Epithelial cell of prostate (primary cell): ENCODE measurements around the gene C11orf91.
"Not testable (repeated sequence)": the region's sequence is repeated elsewhere in the genome, so short reads cannot be mapped to it uniquely, and the experiment has no call there.

Experiments
- DNase-seq: peaks from one replicate; pipeline ENCODE4 v3.0.0-alpha.2; 2011; ENCODE audit warnings: low read depth, low spot score
- H3K27ac ChIP-seq: fragments of 450-650 bp; 2 replicates; pipeline ENCODE4 v1.5.1; 2017; ENCODE audit warnings: mild to moderate bottlenecking

C11orf91 gene

GRCh38 chr11:33678616-33679015 lies 22.0 kb downstream of the C11orf91 start:
- H3K27ac ChIP-seq, DNase-seq: not testable (repeated sequence)

GRCh38 chr11:33674035-33674814 lies 26.4 kb downstream of the C11orf91 start:
- no peak for DNase-seq
- H3K27ac ChIP-seq: no peak overlapping the region

GRCh38 chr11:33672273-33672672 lies 28.4 kb downstream of the C11orf91 start:
- H3K27ac ChIP-seq: no peak overlapping the region
- DNase-seq: no peak

- no peak for DNase-seq
- H3K27ac ChIP-seq: peak overlapping the region; percentile 14
Observed at GRCh38 chr11:33670250-33671011, 30.2 kb downstream of the C11orf91 start.

GRCh38 chr11:33669598-33670249 lies 30.9 kb downstream of the C11orf91 start:
- DNase-seq: no peak
- peak overlapping the region; percentile 14 for H3K27ac ChIP-seq

GRCh38 chr11:33668951-33669596 lies 31.6 kb downstream of the C11orf91 start:
- DNase-seq: no peak
- no peak overlapping the region for H3K27ac ChIP-seq

- no peak for DNase-seq
- peak overlapping the region; percentile 39 for H3K27ac ChIP-seq
Observed at GRCh38 chr11:33668468-33668825, 32.2 kb downstream of the C11orf91 start.

GRCh38 chr11:33667819-33668467 lies 32.7 kb downstream of the C11orf91 start:
- peak overlapping the region; percentile 39 for H3K27ac ChIP-seq
- DNase-seq: no peak

GRCh38 chr11:33665350-33666106 lies 35.1 kb downstream of the C11orf91 start:
- no peak for DNase-seq
- no peak overlapping the region for H3K27ac ChIP-seq

GRCh38 chr11:33664827-33665226 lies 35.8 kb downstream of the C11orf91 start:
- H3K27ac ChIP-seq: no peak overlapping the region

GRCh38 chr11:33664166-33664565 lies 36.5 kb downstream of the C11orf91 start:
- H3K27ac ChIP-seq: no peak overlapping the region
- DNase-seq: no peak

More at GRCh38 chr11:33664827-33665226, 35.8 kb downstream of the C11orf91 start:
- no peak for DNase-seq

GRCh38 chr11:33663121-33663520 lies 37.5 kb downstream of the C11orf91 start:
- H3K27ac ChIP-seq: no peak overlapping the region
- DNase-seq: no peak

- H3K27ac ChIP-seq: not testable (repeated sequence)
Observed at GRCh38 chr11:33661526-33661925, 39.1 kb downstream of the C11orf91 start.

GRCh38 chr11:33660962-33661361 lies 39.7 kb downstream of the C11orf91 start:
- DNase-seq: no peak
- H3K27ac ChIP-seq: no peak overlapping the region

More at GRCh38 chr11:33661526-33661925, 39.1 kb downstream of the C11orf91 start:
- not testable (repeated sequence) for DNase-seq

GRCh38 chr11:33659370-33660139 lies 41.1 kb downstream of the C11orf91 start:
- no peak overlapping the region for H3K27ac ChIP-seq
- DNase-seq: no peak

- DNase-seq: no peak
- H3K27ac ChIP-seq: no peak overlapping the region
Observed at GRCh38 chr11:33658195-33658900, 42.3 kb downstream of the C11orf91 start.

GRCh38 chr11:33657757-33658156 lies 42.9 kb downstream of the C11orf91 start:
- no peak for DNase-seq
- no peak overlapping the region for H3K27ac ChIP-seq

- H3K27ac ChIP-seq: no peak overlapping the region
- DNase-seq: no peak
Observed at GRCh38 chr11:33656768-33657167, 43.9 kb downstream of the C11orf91 start.
